ENCODE measurements around the gene KLK10. TPM values are rescaled to one million over a fixed set of nuclear protein-coding genes. Genes with fewer than 3 reads are reported as not detected.

KLK10 gene
- total RNA-seq, 1 experiment from 2014 or later: not detected

GRCh38 chr19:51022526-51022925 lies 3.0 kb upstream of the KLK10 start:
- Histone ChIP-seq H3K27me3 (ENCODE audit: control insufficient read depth, insufficient read depth, low read length) (peaks cover 2% of the 10 kb centered on the region; the same call in 1 of the 2 replicates), H3K4me1 (ENCODE audit: control insufficient read depth, insufficient read depth, low read length) (peaks cover 3% of the 10 kb centered on the region), H3K36me3 (ENCODE audit: control insufficient read depth, insufficient read depth, low read length) (no peaks in the 10 kb centered on the region), H3K27ac (ENCODE audit: low read length) (no peak overlapping the region), H3K4me3 (ENCODE audit: low read depth in 2 of 2, low read length in 2 of 2) (no peak overlapping the region), H3K9me3 (ENCODE audit: control insufficient read depth, insufficient read depth, low read depth, low read length) (no peaks in the 10 kb centered on the region)
- ChIA-PET POLR2A (no interaction called here), CTCF (interaction anchor here (0.6 kb wide), 1 partner anchor 74 kb away, joined by 4 read pairs; no protein-coding TSS in a partner anchor)
- TF ChIP-seq TCF7L2 (IDR thresholded peaks at IDR 0.05; ENCODE audit: low read depth, low read length): no peak
- TF ChIP-seq CTCF (IDR thresholded peaks at IDR 0.05): no peak
- TF ChIP-seq REST (IDR thresholded peaks at IDR 0.05; ENCODE audit: insufficient read depth in 1 of 2, low read depth in 2 of 2, low read length in 1 of 2): no peak
- no peak for TF ChIP-seq SIN3A (IDR thresholded peaks at IDR 0.05; ENCODE audit: borderline replicate concordance, insufficient read depth, low read depth, low read length)
- TF ChIP-seq POLR2AphosphoS5 (IDR thresholded peaks at IDR 0.05; ENCODE audit: low read depth, low read length): no peak
- intact Hi-C loops (cut with micrococcal nuclease; ENCODE audit: unreplicated experiment): no loop called here
- in situ Hi-C loops (cut with HindIII; ENCODE audit: low pct_unique_long_range_greater_than_20kb, low sequenced_read_pairs): no loop called here
- DNase-seq (ENCODE audit: low read depth, low spot score) (no peak), ATAC-seq (no peak)
- BruUV-seq (replicated peaks): no TSS peak

GRCh38 chr19:51020988-51021651 lies 1.6 kb upstream of the KLK10 start:
- no peaks in the 10 kb centered on the region; the same call in 1 of the 2 replicates for H3K36me3 ChIP-seq (ENCODE audit: control insufficient read depth, insufficient read depth, low read length)
- in situ Hi-C loops (cut with HindIII; ENCODE audit: low pct_unique_long_range_greater_than_20kb, low sequenced_read_pairs) (no loop called here), intact Hi-C loops (cut with micrococcal nuclease; ENCODE audit: unreplicated experiment) (loop anchor here (2.0 kb wide), 1 partner anchor 74 kb away; no protein-coding TSS in a partner anchor)
- no peak overlapping the region for H3K27ac ChIP-seq (ENCODE audit: low read length)
- no peak overlapping the region for H3K4me3 ChIP-seq (ENCODE audit: low read depth in 2 of 2, low read length in 2 of 2)
- no peaks in the 10 kb centered on the region for H3K9me3 ChIP-seq (ENCODE audit: control insufficient read depth, insufficient read depth, low read depth, low read length)
- CTCF ChIA-PET: interaction anchor here (0.6 to 1.6 kb wide), 6 partner anchors 11 to 346 kb away, joined by 3 to 13 read pairs (median 6); no protein-coding TSS in a partner anchor
- peak; percentile 81 for TF ChIP-seq CTCF (IDR thresholded peaks at IDR 0.05)
- TF ChIP-seq POLR2AphosphoS5 (IDR thresholded peaks at IDR 0.05; ENCODE audit: low read depth, low read length): no peak
- TF ChIP-seq SIN3A (IDR thresholded peaks at IDR 0.05; ENCODE audit: borderline replicate concordance, insufficient read depth, low read depth, low read length): no peak
- TF ChIP-seq TCF7L2 (IDR thresholded peaks at IDR 0.05; ENCODE audit: low read depth, low read length): no peak
- DNase-seq (ENCODE audit: low read depth, low spot score) (peak; percentile 35), ATAC-seq (peak; percentile 52; the same call in 1 of the 2 replicates)
- peaks cover 3% of the 10 kb centered on the region for H3K4me1 ChIP-seq (ENCODE audit: control insufficient read depth, insufficient read depth, low read length)
- BruUV-seq (replicated peaks): no TSS peak
- peaks cover 2% of the 10 kb centered on the region; the same call in 1 of the 2 replicates for H3K27me3 ChIP-seq (ENCODE audit: control insufficient read depth, insufficient read depth, low read length)
- POLR2A ChIA-PET: interaction anchor here (0.6 to 0.7 kb wide), 2 partner anchors 12 to 301 kb away, joined by 3 to 5 read pairs; no protein-coding TSS in a partner anchor

All from Panc1 (cell line).